ENCODE measurements around the gene RLN3. TPM values are rescaled to one million over a fixed set of nuclear protein-coding genes. Genes with fewer than 3 reads are reported as not detected.

The RLN3 gene
- polyA plus RNA-seq, 1 of the 3 experiments (the other 2 are of a cell fraction), result not detected

- no peaks in the 10 kb centered on the region for H3K27me3 ChIP-seq (ENCODE audit: insufficient read depth)
- ChIA-PET CTCF (interaction anchor here (0.9 to 1.5 kb wide), 3 partner anchors 11 to 95 kb away, joined by 3 to 5 read pairs (median 4); no protein-coding TSS in a partner anchor), POLR2A (no interaction called here)
- no peaks in the 10 kb centered on the region for H3K79me2 ChIP-seq (ENCODE audit: insufficient read depth)
- no peak overlapping the region for H2AFZ ChIP-seq (ENCODE audit: low read depth)
- WGBS (ENCODE audit: low lambda C conversion rate), result 96% methylated on average over 15 of the region's 74 CpGs
- H3K9me2 ChIP-seq, result no peaks in the 10 kb centered on the region
- no peak overlapping the region for H3K9ac ChIP-seq
- H3K4me3 ChIP-seq (ENCODE audit: low read depth in 2 of 2, low read length in 1 of 2), result no peak overlapping the region
- no peak overlapping the region for H3K27ac ChIP-seq (ENCODE audit: low read depth in 2 of 2, low read length in 1 of 2)
- peaks cover 0 to 23% of the 10 kb centered on the region in 2 experiments; a peak in 1 of 4 replicates for H3K4me1 ChIP-seq (ENCODE audit: control insufficient read depth in 1 of 2, insufficient read depth in 2 of 2, low read depth in 1 of 2, low read length in 1 of 2)
- peak; percentile 81 for DNase-seq
- TF ChIP-seq SIN3A (IDR thresholded peaks at IDR 0.05; ENCODE audit: borderline replicate concordance, low read depth, low read length), result no peak
- TF ChIP-seq POLR2AphosphoS5 (IDR thresholded peaks at IDR 0.05; ENCODE audit: low read depth, low read length), result no peak
- TF ChIP-seq RFX5 (IDR thresholded peaks at IDR 0.05; ENCODE audit: low read length), result no peak
- TF ChIP-seq PBX3 (IDR thresholded peaks at IDR 0.05), result no peak
- TF ChIP-seq CHD2 (IDR thresholded peaks at IDR 0.05; ENCODE audit: low read length, partially characterized antibody), result no peak
- TF ChIP-seq NRF1 (IDR thresholded peaks at IDR 0.05; ENCODE audit: low read depth, low read length), result no peak
- no peak for TF ChIP-seq GABPA (IDR thresholded peaks at IDR 0.05; ENCODE audit: low read depth)
- TF ChIP-seq NFIC (IDR thresholded peaks at IDR 0.05; ENCODE audit: borderline replicate concordance), result no peak
- H3K9me3 ChIP-seq, result no peaks in the 10 kb centered on the region
- H4K20me1 ChIP-seq (ENCODE audit: insufficient read depth), result no peaks in the 10 kb centered on the region
- no peaks in the 10 kb centered on the region for H3F3A ChIP-seq (replicated peaks; ENCODE audit: insufficient read depth)
- H3K4me2 ChIP-seq, result no peak overlapping the region
- H3K36me3 ChIP-seq (replicated peaks in 1 of 2; ENCODE audit: control insufficient read depth in 1 of 2, insufficient read depth in 2 of 2, low read length in 1 of 2), result peaks cover 0 to 3% of the 10 kb centered on the region in 2 experiments
These were observed 49.4 kb upstream of the RLN3 start for GRCh38 chr19:13978351-13979243.

GRCh38 chr19:13979244-13979615 lies 48.7 kb upstream of the RLN3 start:
- H3K4me3 ChIP-seq (ENCODE audit: low read depth in 2 of 2, low read length in 1 of 2), result no peak overlapping the region
- ChIA-PET POLR2A (no interaction called here), CTCF (interaction anchor here (0.9 kb wide), 3 partner anchors 41 to 94 kb away, joined by 3 to 4 read pairs (median 3); partner anchors contain the start of gene PODNL1)
- no peak overlapping the region for H3K27ac ChIP-seq (ENCODE audit: low read depth in 2 of 2, low read length in 1 of 2)
- 100% methylated on average over 2 of the region's 12 CpGs for WGBS (ENCODE audit: low lambda C conversion rate)
- H3K9me2 ChIP-seq, result no peaks in the 10 kb centered on the region
- H3F3A ChIP-seq (replicated peaks; ENCODE audit: insufficient read depth), result no peaks in the 10 kb centered on the region
- peaks cover 0 to 23% of the 10 kb centered on the region in 2 experiments; a peak in 1 of 4 replicates for H3K4me1 ChIP-seq (ENCODE audit: control insufficient read depth in 1 of 2, insufficient read depth in 2 of 2, low read depth in 1 of 2, low read length in 1 of 2)
- H3K4me2 ChIP-seq, result no peak overlapping the region
- no peak for DNase-seq
- TF ChIP-seq SMC3 (IDR thresholded peaks at IDR 0.05; ENCODE audit: low read depth, low read length) (no peak), PBX3 (IDR thresholded peaks at IDR 0.05) (no peak), RFX5 (IDR thresholded peaks at IDR 0.05; ENCODE audit: low read length) (no peak), REST (IDR thresholded peaks at IDR 0.05; ENCODE audit: low read depth, low read length) (no peak), TCF12 (IDR thresholded peaks at IDR 0.05) (no peak), CHD2 (IDR thresholded peaks at IDR 0.05; ENCODE audit: low read length, partially characterized antibody) (no peak), USF1 (IDR thresholded peaks at IDR 0.05; ENCODE audit: borderline replicate concordance, low read depth) (no peak), ZBTB33 (IDR thresholded peaks at IDR 0.05; ENCODE audit: borderline replicate concordance, low read depth) (no peak), GABPA (IDR thresholded peaks at IDR 0.05; ENCODE audit: low read depth) (no peak), RXRA (IDR thresholded peaks at IDR 0.05; ENCODE audit: borderline replicate concordance, low read depth) (no peak), ELF1 (IDR thresholded peaks at IDR 0.05) (no peak), RCOR1 (IDR thresholded peaks at IDR 0.05; ENCODE audit: low read length) (no peak)
- no peaks in the 10 kb centered on the region for H4K20me1 ChIP-seq (ENCODE audit: insufficient read depth)
- no peaks in the 10 kb centered on the region for H3K79me2 ChIP-seq (ENCODE audit: insufficient read depth)
- H2AFZ ChIP-seq (ENCODE audit: low read depth), result no peak overlapping the region
- peaks cover 0 to 3% of the 10 kb centered on the region in 2 experiments for H3K36me3 ChIP-seq (replicated peaks in 1 of 2; ENCODE audit: control insufficient read depth in 1 of 2, insufficient read depth in 2 of 2, low read length in 1 of 2)
- H3K9me3 ChIP-seq, result no peaks in the 10 kb centered on the region
- no peak overlapping the region for H3K9ac ChIP-seq
- H3K27me3 ChIP-seq (ENCODE audit: insufficient read depth), result no peaks in the 10 kb centered on the region
